Astrocyte of the cerebellum (primary cell): ENCODE data around the gene CUX1.

Experiments
- DNase-seq: peaks from one replicate; pipeline ENCODE4 v3.0.0-alpha.2; 2011; ENCODE audit warnings: low read depth
- H3K4me3 ChIP-seq: 2 replicates; pipeline ENCODE4 v1.5.1; 2011; ENCODE audit warnings: mild to moderate bottlenecking, low read depth, low read length, moderate library complexity
- in situ Hi-C: cut with HindIII; loops from 2 replicates; pipeline ENCODE4 v1.10.0; 2017; ENCODE audit warnings: low sequenced_read_pairs
- TF ChIP-seq, protein P1 (sequence below): IDR thresholded peaks from 2 replicates; pipeline ENCODE4 v1.5.1; 2012; ENCODE audit warnings: low read length, low read depth, moderate library complexity, mild to moderate bottlenecking; ENCODE audit errors: missing control alignments

Gene CUX1

DNA sequence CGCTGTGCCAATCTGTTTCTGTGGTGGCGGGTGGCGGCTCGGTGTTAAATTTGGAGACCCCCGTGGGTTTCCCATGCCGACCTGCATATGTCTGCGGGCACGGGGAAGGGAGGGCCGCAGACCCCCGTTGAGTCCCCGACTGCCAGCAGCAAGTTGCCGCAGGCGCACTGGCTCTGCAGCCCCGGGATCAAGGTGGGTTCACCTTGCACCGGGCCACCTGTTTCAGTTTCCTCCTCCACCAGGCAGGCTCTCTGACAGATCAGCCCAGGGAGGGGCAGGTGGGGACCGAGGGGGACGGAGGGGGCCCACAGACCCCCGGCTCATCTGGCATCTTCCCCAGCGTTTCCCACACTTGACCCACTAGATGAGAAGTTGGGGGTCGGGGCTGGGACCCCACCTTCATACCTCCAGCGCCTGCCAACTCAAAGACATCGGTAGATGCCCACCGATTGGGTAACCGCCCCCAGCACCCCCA, 95.9 kb downstream of the CUX1 start:
- no peak overlapping the region for H3K4me3 ChIP-seq
- in situ Hi-C loops, result no loop called here
- no peak for DNase-seq
- TF ChIP-seq, protein P1, sequence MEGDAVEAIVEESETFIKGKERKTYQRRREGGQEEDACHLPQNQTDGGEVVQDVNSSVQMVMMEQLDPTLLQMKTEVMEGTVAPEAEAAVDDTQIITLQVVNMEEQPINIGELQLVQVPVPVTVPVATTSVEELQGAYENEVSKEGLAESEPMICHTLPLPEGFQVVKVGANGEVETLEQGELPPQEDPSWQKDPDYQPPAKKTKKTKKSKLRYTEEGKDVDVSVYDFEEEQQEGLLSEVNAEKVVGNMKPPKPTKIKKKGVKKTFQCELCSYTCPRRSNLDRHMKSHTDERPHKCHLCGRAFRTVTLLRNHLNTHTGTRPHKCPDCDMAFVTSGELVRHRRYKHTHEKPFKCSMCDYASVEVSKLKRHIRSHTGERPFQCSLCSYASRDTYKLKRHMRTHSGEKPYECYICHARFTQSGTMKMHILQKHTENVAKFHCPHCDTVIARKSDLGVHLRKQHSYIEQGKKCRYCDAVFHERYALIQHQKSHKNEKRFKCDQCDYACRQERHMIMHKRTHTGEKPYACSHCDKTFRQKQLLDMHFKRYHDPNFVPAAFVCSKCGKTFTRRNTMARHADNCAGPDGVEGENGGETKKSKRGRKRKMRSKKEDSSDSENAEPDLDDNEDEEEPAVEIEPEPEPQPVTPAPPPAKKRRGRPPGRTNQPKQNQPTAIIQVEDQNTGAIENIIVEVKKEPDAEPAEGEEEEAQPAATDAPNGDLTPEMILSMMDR, result no peak

- no peak for DNase-seq
- in situ Hi-C loops, result no loop called here
- H3K4me3 ChIP-seq, result no peak overlapping the region
- TF ChIP-seq, protein P1, result no peak
Observed at GRCh38 chr7:101913851-101914250, 96.4 kb downstream of the CUX1 start.

GRCh38 chr7:101915000-101915399, 97.6 kb downstream of the CUX1 start:
- TF ChIP-seq, protein P1, result no peak
- DNase-seq, result no peak
- H3K4me3 ChIP-seq, result no peak overlapping the region
- in situ Hi-C loops, result no loop called here

DNA sequence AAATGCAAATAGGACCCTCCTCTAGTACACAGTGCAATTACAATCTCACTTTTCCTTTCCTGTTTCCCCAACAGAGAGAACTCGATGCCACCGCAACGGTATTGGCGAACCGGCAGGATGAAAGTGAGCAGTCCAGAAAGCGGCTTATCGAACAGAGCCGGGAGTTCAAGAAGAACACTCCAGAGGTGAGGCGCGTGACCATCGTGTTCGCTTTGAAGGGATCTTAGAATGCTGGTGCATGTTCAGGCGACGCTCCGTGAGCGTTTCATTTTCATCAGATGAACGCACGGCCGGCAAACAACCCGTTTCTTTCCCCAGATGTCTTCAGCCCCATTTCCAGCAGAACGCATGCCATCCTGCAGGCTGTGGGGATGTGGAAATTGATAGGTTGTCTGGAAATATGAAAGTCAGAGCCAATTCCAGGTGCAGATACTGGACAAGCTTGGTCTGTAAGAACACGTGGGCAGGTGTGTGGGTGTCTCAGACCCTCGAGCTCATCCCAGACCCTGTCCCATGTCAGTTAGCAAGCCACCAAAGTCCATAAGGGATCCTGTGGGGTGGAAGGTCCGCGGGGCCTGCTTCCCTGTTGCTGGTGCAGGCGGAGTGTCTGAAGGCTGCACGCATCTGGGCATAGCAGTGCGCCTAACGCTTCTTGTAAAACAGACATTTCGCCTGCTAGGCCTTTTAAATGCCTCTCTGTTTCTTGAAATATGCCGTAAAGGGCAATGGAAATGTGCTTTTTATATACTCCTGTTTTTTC, 98.8 kb downstream of the CUX1 start:
- TF ChIP-seq, protein P1, result no peak
- in situ Hi-C loops, result no loop called here
- DNase-seq, result no peak
- no peak overlapping the region for H3K4me3 ChIP-seq

DNA sequence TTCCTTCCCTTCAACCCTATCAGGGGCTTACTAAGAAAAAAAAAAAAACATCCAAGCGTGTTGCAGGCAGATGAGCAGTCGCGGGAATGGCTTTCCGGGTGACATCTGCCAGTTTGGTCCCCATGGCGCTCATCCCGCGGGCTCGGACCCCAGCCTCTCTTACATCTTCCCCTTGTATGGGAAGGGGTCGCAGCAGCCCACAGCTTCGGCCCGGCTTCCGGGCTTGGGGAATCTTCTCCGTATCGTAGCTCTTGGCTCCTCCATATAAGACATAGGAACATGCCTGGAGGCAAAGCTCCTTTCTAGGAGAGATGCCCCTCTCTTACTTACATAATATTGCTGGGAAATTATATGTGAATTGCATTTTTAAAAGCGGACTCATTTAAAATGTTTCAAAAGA, 99.5 kb downstream of the CUX1 start:
- no peak overlapping the region for H3K4me3 ChIP-seq
- in situ Hi-C loops, result no loop called here
- no peak for DNase-seq
- TF ChIP-seq, protein P1, result no peak

DNA sequence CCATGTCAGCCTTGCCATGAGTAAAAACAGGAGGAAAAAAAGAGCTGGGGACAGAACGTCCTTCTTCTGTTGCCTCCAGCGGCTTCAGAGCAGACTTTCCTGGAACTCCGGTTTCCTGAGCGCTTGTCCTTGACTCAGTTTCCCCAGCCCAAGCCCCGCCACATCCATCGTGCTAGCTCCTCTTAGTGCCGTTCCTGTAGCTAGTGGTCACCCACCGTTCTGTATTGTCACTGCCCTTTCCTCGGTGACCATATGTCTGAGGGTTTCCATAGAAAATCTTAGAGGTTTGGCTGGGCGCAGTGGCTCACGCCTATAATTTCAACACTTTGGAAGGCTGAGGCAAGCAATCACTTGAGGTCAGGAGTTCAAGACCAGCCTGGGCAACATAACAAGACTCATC, 100.1 kb downstream of the CUX1 start:
- DNase-seq, result no peak
- H3K4me3 ChIP-seq, result no peak overlapping the region
- in situ Hi-C loops, result no loop called here
- TF ChIP-seq, protein P1, result no peak
